Esophagus (tissue), 2 donors: ENCODE data around the gene KCNMA1. TPM values are rescaled to one million over a fixed set of nuclear protein-coding genes. Genes with fewer than 3 reads are reported as not detected.

Experiments
- H3K27ac ChIP-seq, 2 donors: one replicate each; pipeline ENCODE4 v1.5.1; 2013; ENCODE audit warnings: low read depth in 2 of 2, mild to moderate bottlenecking in 2 of 2, inconsistent platforms in 1 of 2, low read length in 1 of 2, moderate library complexity in 1 of 2
- H3K27me3 ChIP-seq, 2 donors: one replicate each; pipeline ENCODE4 v1.6.1; 2013; ENCODE audit warnings: low read length in 2 of 2, control low read depth in 1 of 2, mild to moderate bottlenecking in 1 of 2; ENCODE audit not compliant: insufficient read depth in 2 of 2, control insufficient read depth in 1 of 2
- H3K36me3 ChIP-seq, 2 donors: one replicate each; pipeline ENCODE4 v1.6.1; 2013; ENCODE audit warnings: low read length in 1 of 2; ENCODE audit not compliant: control insufficient read depth in 2 of 2, insufficient read depth in 2 of 2
- H3K4me1 ChIP-seq, 2 donors: one replicate each; pipeline ENCODE4 v1.6.1; 2013; ENCODE audit warnings: low read length in 1 of 2; ENCODE audit not compliant: control insufficient read depth in 2 of 2, insufficient read depth in 2 of 2
- H3K4me3 ChIP-seq, 2 donors: one replicate each; pipeline ENCODE4 v1.5.1; 2013; ENCODE audit warnings: low read length in 2 of 2, mild to moderate bottlenecking in 2 of 2, low read depth in 1 of 2, moderate library complexity in 1 of 2
- H3K9me3 ChIP-seq, 2 donors: one replicate each; pipeline ENCODE4 v1.6.1; 2013; ENCODE audit warnings: mild to moderate bottlenecking in 2 of 2, low read depth in 1 of 2, low read length in 1 of 2, moderate library complexity in 1 of 2; ENCODE audit not compliant: control insufficient read depth in 2 of 2, insufficient read depth in 1 of 2
- WGBS, 2 donors: extraction: QIAGEN DNeasy Blood & Tissue Kit; methylation state at CpG; one replicate each; pipeline ENCODE4 v1.1.7; 2013; 5-methylcytosine and 5-hydroxymethylcytosine counted together
- polyA plus RNA-seq, 2 donors: library from polyadenylated mRNA; stranded (reverse); fragments of 200-250 nt; gene quantifications; one replicate each; pipeline ENCODE4 v1.2.3, GENCODE V29; 2013
- donor health status: healthy with polysubstance abuse.
- donor health status: Bipolar disorder and iron deficiency.

The KCNMA1 gene
- polyA plus RNA-seq, 2 donors: 8.4 to 11.2 TPM

GRCh38 chr10:77385315-77385714, 252.3 kb downstream of the KCNMA1 start:
- H3K9me3 ChIP-seq: no peaks in the 10 kb centered on the region
- H3K27ac ChIP-seq: no peak overlapping the region
- H3K27me3 ChIP-seq: no peaks in the 10 kb centered on the region
- no peak overlapping the region for H3K4me3 ChIP-seq
- 77 to 83% methylated on average over 2 of the region's 2 CpGs for WGBS, 2 donors
- no peaks in the 10 kb centered on the region for H3K4me1 ChIP-seq
- no peaks in the 10 kb centered on the region for H3K36me3 ChIP-seq

GRCh38 chr10:77383861-77384553, 253.6 kb downstream of the KCNMA1 start:
- no peak overlapping the region for H3K4me3 ChIP-seq
- WGBS, 2 donors: 85% methylated on average over 14 of the region's 14 CpGs
- no peaks in the 10 kb centered on the region for H3K9me3 ChIP-seq
- H3K27ac ChIP-seq: no peak overlapping the region
- H3K4me1 ChIP-seq: no peaks in the 10 kb centered on the region
- H3K27me3 ChIP-seq: no peaks in the 10 kb centered on the region
- no peaks in the 10 kb centered on the region for H3K36me3 ChIP-seq

GRCh38 chr10:77381750-77382149, 255.9 kb downstream of the KCNMA1 start:
- whole genome bisulfite sequencing, 2 donors: 82 to 83% methylated on average over 4 of the region's 4 CpGs
- Histone ChIP-seq H3K4me1 (peaks cover 0 to 3% of the 10 kb centered on the region in 2 donors), H3K27ac (no peak overlapping the region), H3K27me3 (no peaks in the 10 kb centered on the region), H3K9me3 (no peaks in the 10 kb centered on the region), H3K36me3 (no peaks in the 10 kb centered on the region), H3K4me3 (no peak overlapping the region)

- no peaks in the 10 kb centered on the region for H3K27me3 ChIP-seq
- H3K9me3 ChIP-seq: no peaks in the 10 kb centered on the region
- no peak overlapping the region for H3K27ac ChIP-seq
- 91 to 95% methylated on average over 1 of the region's 1 CpG for WGBS, 2 donors
- H3K36me3 ChIP-seq: peaks cover 0 to under 1% of the 10 kb centered on the region in 2 donors
- peaks cover 0 to 3% of the 10 kb centered on the region in 2 donors for H3K4me1 ChIP-seq
- no peak overlapping the region for H3K4me3 ChIP-seq
Observed at GRCh38 chr10:77380723-77381122, 256.9 kb downstream of the KCNMA1 start.

GRCh38 chr10:77380191-77380590, 257.4 kb downstream of the KCNMA1 start:
- no peak overlapping the region for H3K4me3 ChIP-seq
- H3K27me3 ChIP-seq: no peaks in the 10 kb centered on the region
- no peak overlapping the region for H3K27ac ChIP-seq
- no peaks in the 10 kb centered on the region for H3K9me3 ChIP-seq
- H3K4me1 ChIP-seq: peaks cover 0 to 3% of the 10 kb centered on the region in 2 donors
- WGBS, 2 donors: 68 to 69% methylated on average over 3 of the region's 3 CpGs
- H3K36me3 ChIP-seq: peaks cover 0 to 2% of the 10 kb centered on the region in 2 donors

GRCh38 chr10:77378366-77379349, 258.9 kb downstream of the KCNMA1 start:
- no peaks in the 10 kb centered on the region for H3K9me3 ChIP-seq
- no peak overlapping the region for H3K27ac ChIP-seq
- H3K4me1 ChIP-seq: peaks cover 0 to 3% of the 10 kb centered on the region in 2 donors
- peaks cover 0 to 2% of the 10 kb centered on the region in 2 donors for H3K36me3 ChIP-seq
- no peak overlapping the region for H3K4me3 ChIP-seq
- H3K27me3 ChIP-seq: no peaks in the 10 kb centered on the region
- WGBS, 2 donors: 75 to 84% methylated on average over 4 of the region's 4 CpGs

- Histone ChIP-seq H3K4me3 (no peak overlapping the region), H3K4me1 (peaks cover 0 to 3% of the 10 kb centered on the region in 2 donors), H3K9me3 (no peaks in the 10 kb centered on the region), H3K36me3 (peaks cover 0 to 2% of the 10 kb centered on the region in 2 donors), H3K27ac (no peak overlapping the region), H3K27me3 (no peaks in the 10 kb centered on the region)
- 63 to 72% methylated on average over 6 of the region's 6 CpGs for WGBS, 2 donors
Observed at GRCh38 chr10:77377678-77378352, 259.8 kb downstream of the KCNMA1 start.

GRCh38 chr10:77377034-77377433, 260.6 kb downstream of the KCNMA1 start:
- Histone ChIP-seq H3K4me1 (peaks cover 0 to 3% of the 10 kb centered on the region in 2 donors), H3K27me3 (no peaks in the 10 kb centered on the region), H3K9me3 (no peaks in the 10 kb centered on the region), H3K4me3 (no peak overlapping the region), H3K27ac (peak overlapping the region in 1 of 2 donors; percentile 3), H3K36me3 (peaks cover 0 to 2% of the 10 kb centered on the region in 2 donors)
- WGBS, 2 donors: 56 to 76% methylated on average over 5 of the region's 5 CpGs

DNA sequence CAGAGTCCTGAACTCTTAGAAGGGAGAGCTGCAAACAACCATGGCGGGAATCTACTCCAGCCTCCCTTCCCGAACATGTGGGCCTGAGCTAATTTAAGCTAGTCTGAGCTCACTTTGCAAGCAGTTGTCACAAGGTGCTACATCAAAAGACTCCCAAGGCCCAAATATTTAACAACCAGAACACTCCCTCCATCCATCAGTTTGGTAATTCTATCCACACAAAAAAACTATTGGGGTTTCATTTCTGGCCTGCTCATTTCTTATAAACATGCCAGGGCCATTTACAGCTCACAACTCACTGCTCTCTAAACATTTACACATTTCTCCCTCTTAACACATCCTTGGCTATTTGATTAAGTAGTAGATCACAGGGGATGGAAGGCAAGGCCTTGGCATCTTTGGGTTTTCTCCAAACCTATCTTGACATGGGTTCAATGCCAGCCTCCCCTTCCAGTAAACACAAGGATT, 263.4 kb downstream of the KCNMA1 start:
- Histone ChIP-seq H3K4me1 (peaks cover 0 to 3% of the 10 kb centered on the region in 2 donors), H3K4me3 (no peak overlapping the region), H3K9me3 (no peaks in the 10 kb centered on the region), H3K27me3 (no peaks in the 10 kb centered on the region), H3K36me3 (peaks cover 0 to 2% of the 10 kb centered on the region in 2 donors), H3K27ac (peak overlapping the region in 1 of 2 donors; percentile 72)
- WGBS, 2 donors: 69 to 74% methylated on average over 2 of the region's 2 CpGs
